H1 (cell line): ENCODE measurements around the gene DGKD. TPM values are rescaled to one million over a fixed set of nuclear protein-coding genes. Genes with fewer than 3 reads are reported as not detected.

Source experiments
- CTCF ChIA-PET: fragments of 300-600 bp; sonication (Branson Sonifier 250); formaldehyde crosslinking; loops from one replicate; lab custom pipeline; 2021; ENCODE audit not compliant: partially characterized antibody; lab: Charles Lee
- POLR2A ChIA-PET: fragments of 300-600 bp; sonication (Branson Sonifier 250); formaldehyde crosslinking; loops from one replicate; lab custom pipeline; 2021; ENCODE audit warnings: inconsistent platforms; ENCODE audit not compliant: partially characterized antibody; lab: Charles Lee
- DNase-seq, 2 experiments: peaks; one replicate each; pipeline versions ENCODE4 v3.0.0 to v3.0.0-alpha.2; 2010 to 2022; ENCODE audit warnings: low spot score in 2 of 2, low read depth in 1 of 2, mixed read lengths in 1 of 2
- FAIRE-seq: peaks from 2 replicates; lab custom pipeline; 2011; peaks lifted over from hg19 to GRCh38; lab: Jason Lieb, UNC
- H2AFZ ChIP-seq: 2 replicates; pipeline ENCODE4 v1.8.1; 2012; ENCODE audit warnings: low read length, inconsistent platforms
- H2AK5ac ChIP-seq: 2 replicates; pipeline ENCODE4 v1.6.1; 2013; ENCODE audit warnings: low read depth, low read length
- H2BK120ac ChIP-seq: replicated peaks from 2 replicates; pipeline ENCODE3; 2013; ENCODE audit warnings: low read depth, low read length, inconsistent platforms
- H2BK12ac ChIP-seq: 2 replicates; pipeline ENCODE4 v1.6.1; 2013; ENCODE audit warnings: low read depth, low read length
- H2BK15ac ChIP-seq: 2 replicates; pipeline ENCODE4 v1.6.1; 2013; ENCODE audit warnings: low read length
- H2BK20ac ChIP-seq: 2 replicates; pipeline ENCODE4 v1.6.1; 2013; ENCODE audit warnings: low read length
- H2BK5ac ChIP-seq: 2 replicates; pipeline ENCODE4 v1.6.1; 2013; ENCODE audit warnings: low read depth, low read length
- H3K14ac ChIP-seq: 2 replicates; pipeline ENCODE4 v1.6.1; 2013; ENCODE audit warnings: inconsistent platforms; ENCODE audit not compliant: insufficient read length
- H3K18ac ChIP-seq: 2 replicates; pipeline ENCODE4 v1.6.1; 2013; ENCODE audit warnings: low read length; ENCODE audit errors: extremely low read depth
- H3K23ac ChIP-seq: 2 replicates; pipeline ENCODE4 v1.6.1; 2013; ENCODE audit warnings: inconsistent platforms; ENCODE audit not compliant: insufficient read length
- H3K23me2 ChIP-seq: 2 replicates; pipeline ENCODE4 v1.6.1; 2013; ENCODE audit warnings: low read depth, low read length
- H3K27ac ChIP-seq: 2 replicates; pipeline ENCODE4 v1.6.1; 2011; ENCODE audit warnings: low read depth, low read length, inconsistent platforms
- H3K27me3 ChIP-seq, 4 experiments: replicated peaks in 1 of 4; 1 replicate in 1 of 4; 2 replicates in 3 of 4; pipeline versions ENCODE4 v1.6.1 to v1.8.1; 2011 to 2013; ENCODE audit warnings: low read length in 3 of 4, mild to moderate bottlenecking in 3 of 4, inconsistent platforms in 2 of 4, mixed read lengths in 2 of 4, moderate library complexity in 1 of 4; ENCODE audit not compliant: control insufficient read depth in 3 of 4, insufficient read depth in 3 of 4; ENCODE audit errors: extremely low read depth in 1 of 4
- H3K36me3 ChIP-seq, 4 experiments: 2 replicates each; pipeline versions ENCODE4 v1.6.1 to v1.8.1; 2011 to 2013; ENCODE audit warnings: mild to moderate bottlenecking in 4 of 4, low read length in 3 of 4, moderate library complexity in 2 of 4, control low read depth in 1 of 4, inconsistent platforms in 1 of 4; ENCODE audit not compliant: insufficient read depth in 4 of 4, control insufficient read depth in 2 of 4
- H3K4ac ChIP-seq: replicated peaks from 2 replicates; pipeline ENCODE3; 2013; ENCODE audit warnings: low read length, low read depth, mixed read lengths, inconsistent platforms; ENCODE audit not compliant: insufficient read length
- H3K4me1 ChIP-seq, 4 experiments: replicated peaks in 1 of 4; 1 replicate in 1 of 4; 2 replicates in 3 of 4; pipeline versions ENCODE4 v1.6.1 to v1.8.1; 2011 to 2013; ENCODE audit warnings: low read length in 3 of 4, inconsistent platforms in 2 of 4, mixed read lengths in 1 of 4; ENCODE audit not compliant: insufficient read depth in 4 of 4, control insufficient read depth in 3 of 4
- H3K4me2 ChIP-seq, 2 experiments: 2 replicates each; pipeline versions ENCODE4 v1.6.1 to v1.8.1; 2011 to 2013; ENCODE audit warnings: low read depth in 2 of 2, low read length in 2 of 2, control low read depth in 1 of 2, inconsistent platforms in 1 of 2, mild to moderate bottlenecking in 1 of 2; ENCODE audit not compliant: insufficient read depth in 1 of 2
- H3K4me3 ChIP-seq, 4 experiments: fragments of 200-600, 300-600 bp in 1 of 4; sonication (generic), shearing (Covaris generic), sonication (Bioruptor Twin) in 1 of 4; 2 replicates each; pipeline versions ENCODE4 v1.5.1 to v1.8.1; 2011 to 2016; ENCODE audit warnings: low read length in 4 of 4, low read depth in 3 of 4, control low read depth in 2 of 4, inconsistent platforms in 2 of 4, mild to moderate bottlenecking in 2 of 4, mixed read lengths in 1 of 4, moderate library complexity in 1 of 4; ENCODE audit not compliant: insufficient read depth in 2 of 4; ENCODE audit errors: extremely low read depth in 1 of 4
- H3K56ac ChIP-seq: replicated peaks from 2 replicates; pipeline ENCODE3; 2013; ENCODE audit warnings: low read depth, mild to moderate bottlenecking, mixed read lengths, low read length, inconsistent platforms; ENCODE audit not compliant: insufficient read length
- H3K79me1 ChIP-seq: 2 replicates; pipeline ENCODE4 v1.6.1; 2013; ENCODE audit warnings: low read depth, low read length, control low read depth
- H3K79me2 ChIP-seq, 2 experiments: 2 replicates each; pipeline versions ENCODE4 v1.6.1 to v1.8.1; 2012 to 2013; ENCODE audit warnings: low read length in 2 of 2, mild to moderate bottlenecking in 2 of 2, inconsistent platforms in 1 of 2; ENCODE audit not compliant: insufficient read depth in 2 of 2, control insufficient read depth in 1 of 2
- H3K9ac ChIP-seq, 4 experiments: replicated peaks in 1 of 4; 1 replicate in 1 of 4; 2 replicates in 3 of 4; pipeline versions ENCODE4 v1.6.1 to v1.8.1; 2011 to 2013; ENCODE audit warnings: low read depth in 3 of 4, low read length in 3 of 4, control low read depth in 2 of 4, mild to moderate bottlenecking in 2 of 4, moderate library complexity in 2 of 4, inconsistent platforms in 1 of 4; ENCODE audit errors: extremely low read depth in 1 of 4
- H3K9me3 ChIP-seq, 2 experiments: 2 replicates each; pipeline versions ENCODE4 v1.6.1 to v1.8.1; 2012 to 2013; ENCODE audit warnings: mild to moderate bottlenecking in 2 of 2, moderate library complexity in 2 of 2, control low read depth in 1 of 2, inconsistent platforms in 1 of 2, low read depth in 1 of 2, low read length in 1 of 2, mixed read lengths in 1 of 2; ENCODE audit not compliant: insufficient read depth in 2 of 2
- H4K20me1 ChIP-seq, 2 experiments: replicated peaks in 1 of 2; 2 replicates each; pipeline versions ENCODE3 to v1.8.1; 2011 to 2013; ENCODE audit warnings: inconsistent platforms in 2 of 2, low read length in 2 of 2, mild to moderate bottlenecking in 1 of 2; ENCODE audit not compliant: insufficient read depth in 2 of 2, control insufficient read depth in 1 of 2
- H4K5ac ChIP-seq: 2 replicates; pipeline ENCODE4 v1.6.1; 2013; ENCODE audit warnings: low read length, low read depth, mixed read lengths, inconsistent platforms; ENCODE audit not compliant: insufficient read length
- H4K8ac ChIP-seq: 2 replicates; pipeline ENCODE4 v1.8.0; 2013; ENCODE audit warnings: mild to moderate bottlenecking, moderate library complexity, low read length, inconsistent platforms; ENCODE audit not compliant: insufficient read depth; ENCODE audit errors: extremely low read depth
- H4K91ac ChIP-seq: replicated peaks from 2 replicates; pipeline ENCODE3; 2013; ENCODE audit warnings: low read length, mixed read lengths, inconsistent platforms; ENCODE audit not compliant: insufficient read length
- NANOG ChIP-seq: IDR thresholded peaks from 2 replicates; pipeline ENCODE4 v1.6.1; 2011; ENCODE audit warnings: low read length, low read depth, mild to moderate bottlenecking, inconsistent platforms; ENCODE audit not compliant: insufficient read depth, poor library complexity, severe bottlenecking
- WGBS, 2 experiments: shearing (Covaris generic) in 1 of 2; methylation state at CpG; one replicate each; pipeline versions ENCODE4 v1.1.6 to v1.1.7; 2013 to 2015; ENCODE audit warnings: low lambda C conversion rate in 2 of 2, mixed read lengths in 2 of 2, inconsistent platforms in 1 of 2, low coverage in 1 of 2, missing lambda C conversion rate in 1 of 2; ENCODE audit not compliant: insufficient replicate concordance in 2 of 2, insufficient coverage in 1 of 2, insufficient read length in 1 of 2; ENCODE audit errors: extremely low coverage in 1 of 2, missing lambda C conversion rate in 1 of 2; 5-methylcytosine and 5-hydroxymethylcytosine counted together
- polyA plus RNA-seq, 7 experiments: library from polyadenylated mRNA; depleted of rRNA in 3 of 7; stranded (reverse) in 5 of 7; unstranded in 2 of 7; fragments of >200 nt in 5 of 7; fragments of 200-250 nt in 2 of 7; gene quantifications; 1 replicate in 5 of 7; 2 replicates in 1 of 7; 4 replicates in 1 of 7; pipeline versions ENCODE4 v1.2.1 to v1.2.3, GENCODE V29; 2011 to 2013; ENCODE audit warnings: missing spikeins in 2 of 7, mixed read lengths in 2 of 7
- total RNA-seq: library from RNA; stranded (reverse); fragmentation: NEBNext Ultra II Directional; extraction: Animal tissue kit (Norgen Biotek cat#: 25700); gene quantifications from 2 replicates; pipeline ENCODE4 v1.2.1, GENCODE V29; 2021

Gene DGKD
- total and polyA plus RNA-seq, 2 of the 8 experiments (the other 6 are each of a cell fraction or from before 2014, with no cell fraction given): 7.7 to 30.9 TPM

- Histone ChIP-seq H4K5ac (no peak overlapping the region), H3K4me2 (no peak overlapping the region), H3K23me2 (no peaks in the 10 kb centered on the region), H3K4ac (no peak overlapping the region), H4K91ac (no peak overlapping the region), H2BK15ac (no peak overlapping the region), H3K18ac (no peak overlapping the region), H3K56ac (no peak overlapping the region), H2AK5ac (no peak overlapping the region), H3K23ac (no peak overlapping the region), H3K27me3 (no peaks in the 10 kb centered on the region), H3K9ac (no peak overlapping the region), H3K4me1 (peaks cover 0 to 9% (median 3%) of the 10 kb centered on the region in 4 experiments; a peak in 5 of 7 replicates), H2BK120ac (no peak overlapping the region), H3K79me1 (no peaks in the 10 kb centered on the region), H2BK20ac (no peak overlapping the region), H3K4me3 (no peak overlapping the region), H2BK5ac (no peak overlapping the region), H4K20me1 (peaks cover 0 to 1% of the 10 kb centered on the region in 2 experiments), H3K36me3 (no peaks in the 10 kb centered on the region), H3K9me3 (no peaks in the 10 kb centered on the region), H3K27ac (no peak overlapping the region), H4K8ac (no peak overlapping the region), H2AFZ (no peak overlapping the region), H2BK12ac (no peak overlapping the region), H3K79me2 (no peaks in the 10 kb centered on the region; a peak in 1 of 4 replicates), H3K14ac (no peak overlapping the region)
- DNase-seq (no peak), FAIRE-seq (no peak)
- CTCF ChIA-PET: no interaction called here
- WGBS, 2 experiments: 92% methylated on average over 3 of the region's 3 CpGs; no CpG with 5 or more reads in 1 of the 2 experiments
- POLR2A ChIA-PET: no interaction called here
- TF ChIP-seq NANOG: no peak
These were observed 13.3 kb downstream of the DGKD start for GRCh38 chr2:233367586-233367985.
